GM21619 (cell line): ENCODE measurements around the gene DRGX.

Source experiments
- ATAC-seq: cut with Tn5 transposase; IDR thresholded peaks from one replicate; pipeline ENCODE4 v1.9.1; 2021; ENCODE audit not compliant: unreplicated experiment

The DRGX gene

DNA sequence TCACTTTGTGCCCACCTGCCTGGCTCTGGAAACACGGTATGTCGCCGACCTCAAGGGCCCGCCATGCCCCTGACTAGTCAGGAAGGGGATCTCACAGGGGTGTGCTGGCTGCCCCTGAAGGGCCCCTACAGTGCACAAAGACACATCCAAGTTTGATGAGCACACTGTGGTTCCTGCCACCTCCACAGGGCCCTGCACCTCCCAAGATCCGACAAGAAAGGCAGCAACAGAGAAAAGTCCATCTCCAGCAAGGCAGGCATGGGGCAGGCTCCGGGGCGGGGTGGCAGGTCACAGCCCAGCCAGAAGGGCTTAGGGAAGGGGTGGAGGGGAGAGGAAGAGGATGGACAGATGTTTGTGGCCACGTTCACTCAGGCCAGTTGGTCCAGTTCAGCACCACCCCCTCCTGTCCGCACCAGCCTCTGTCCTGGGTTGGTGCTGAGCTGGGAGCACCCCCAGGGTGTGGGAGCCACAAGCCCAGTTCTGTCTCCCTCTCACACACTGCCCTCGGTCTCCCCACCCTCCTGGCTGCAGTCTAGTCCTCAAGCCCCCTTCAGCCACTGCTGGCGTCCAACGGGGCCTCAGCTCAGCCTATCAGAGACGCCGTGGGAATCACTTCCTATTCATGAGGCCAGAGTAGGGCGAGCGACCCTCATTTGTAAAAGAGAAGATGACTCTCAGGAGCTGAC is 11.5 kb downstream of the DRGX start:
- no peak for ATAC-seq

DNA sequence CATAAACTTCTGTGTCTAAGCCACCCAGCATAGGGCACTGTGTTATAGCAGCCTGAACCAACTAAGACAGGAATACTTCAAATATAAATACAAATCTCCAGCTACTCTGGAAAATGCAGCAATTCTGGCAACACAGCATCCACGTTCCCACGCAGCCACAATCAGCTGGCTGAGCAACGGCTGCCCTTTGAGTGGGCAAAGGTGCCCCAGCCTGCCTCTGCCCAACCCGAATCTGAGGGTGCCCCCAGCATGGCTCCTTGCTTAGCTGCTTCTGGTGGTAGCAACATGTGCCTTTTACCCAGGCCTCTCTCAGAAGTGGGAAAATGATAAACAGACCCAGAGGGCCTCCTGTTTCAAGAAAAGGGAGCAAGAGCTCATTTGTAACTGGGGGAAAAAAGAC is 12.0 kb downstream of the DRGX start:
- no peak for ATAC-seq

DNA sequence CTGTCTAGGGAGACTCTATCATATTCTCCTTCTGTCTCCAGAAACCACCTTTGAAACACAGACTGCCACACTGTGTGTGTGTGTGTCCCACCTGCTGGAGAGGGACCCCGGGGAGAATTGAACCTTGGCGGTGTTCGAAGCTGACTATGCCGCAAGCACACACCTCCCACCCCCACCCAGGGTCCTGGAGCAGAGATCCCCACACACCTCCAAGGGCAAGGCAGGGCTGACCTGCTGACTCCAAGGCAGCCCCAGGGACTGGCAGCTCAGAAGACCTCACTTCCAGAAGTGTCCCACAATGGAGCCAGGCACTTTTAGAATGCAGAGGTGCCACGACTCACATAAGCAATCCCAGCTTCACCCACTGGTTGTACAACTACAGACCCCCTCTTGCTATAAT is 13.1 kb downstream of the DRGX start:
- no peak for ATAC-seq

DNA sequence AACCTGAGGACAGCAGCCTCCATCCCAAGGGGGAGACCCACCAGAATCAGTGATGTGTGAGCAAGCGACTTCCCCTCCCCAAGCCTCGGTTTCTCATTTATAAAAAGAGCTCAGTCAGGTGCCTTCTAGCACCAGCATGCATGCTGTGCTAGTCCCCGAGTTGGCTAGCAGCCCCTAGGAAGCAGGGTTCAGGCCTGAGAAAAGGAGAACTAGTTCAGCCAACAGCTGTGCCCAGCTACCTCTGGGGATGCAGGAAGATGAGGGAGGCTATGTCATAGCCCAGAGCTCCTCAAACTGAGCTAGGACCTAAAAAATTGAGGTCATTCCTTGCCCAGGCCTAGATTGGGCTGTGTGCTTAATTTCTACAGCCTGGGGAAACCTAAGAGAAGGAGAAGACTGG is 13.7 kb downstream of the DRGX start:
- no peak for ATAC-seq

DNA sequence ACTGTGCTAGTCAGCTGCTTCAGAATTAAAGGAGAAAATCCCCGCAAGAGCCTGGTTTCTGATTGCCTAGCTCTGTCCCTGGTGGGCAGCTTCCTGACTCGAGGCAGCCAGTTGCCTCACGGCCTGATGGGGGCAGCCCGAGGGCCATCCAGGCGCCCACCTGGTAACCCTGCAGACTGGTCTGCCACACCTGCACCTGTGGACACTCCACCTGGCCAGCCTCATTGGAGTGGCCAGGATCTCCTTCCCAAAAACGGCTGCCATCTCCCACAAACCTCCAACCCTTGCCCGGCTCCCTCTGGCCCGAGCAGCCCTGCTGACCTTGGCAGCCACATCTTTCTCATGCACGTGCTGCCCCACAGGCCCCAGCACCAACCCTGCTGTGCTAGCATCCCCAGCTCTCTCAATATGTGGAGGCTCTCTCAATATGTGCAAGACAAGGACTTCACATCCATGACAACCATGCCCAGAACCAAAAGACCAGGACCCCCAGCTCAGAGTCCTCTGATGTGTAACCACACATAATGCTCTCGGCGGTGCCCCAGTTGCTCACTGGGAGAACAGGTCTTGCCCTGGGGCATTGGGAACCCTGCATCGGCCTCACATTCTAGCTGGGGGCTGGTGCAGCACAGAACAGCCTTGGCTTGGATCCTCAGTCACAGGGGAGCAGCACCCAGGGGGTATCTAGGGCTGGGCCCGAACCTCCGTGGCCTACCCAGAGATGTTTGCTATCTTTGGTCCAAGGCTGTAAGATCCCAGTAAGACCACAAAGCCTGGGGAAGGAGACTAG is 14.6 kb downstream of the DRGX start:
- no peak for ATAC-seq

DNA sequence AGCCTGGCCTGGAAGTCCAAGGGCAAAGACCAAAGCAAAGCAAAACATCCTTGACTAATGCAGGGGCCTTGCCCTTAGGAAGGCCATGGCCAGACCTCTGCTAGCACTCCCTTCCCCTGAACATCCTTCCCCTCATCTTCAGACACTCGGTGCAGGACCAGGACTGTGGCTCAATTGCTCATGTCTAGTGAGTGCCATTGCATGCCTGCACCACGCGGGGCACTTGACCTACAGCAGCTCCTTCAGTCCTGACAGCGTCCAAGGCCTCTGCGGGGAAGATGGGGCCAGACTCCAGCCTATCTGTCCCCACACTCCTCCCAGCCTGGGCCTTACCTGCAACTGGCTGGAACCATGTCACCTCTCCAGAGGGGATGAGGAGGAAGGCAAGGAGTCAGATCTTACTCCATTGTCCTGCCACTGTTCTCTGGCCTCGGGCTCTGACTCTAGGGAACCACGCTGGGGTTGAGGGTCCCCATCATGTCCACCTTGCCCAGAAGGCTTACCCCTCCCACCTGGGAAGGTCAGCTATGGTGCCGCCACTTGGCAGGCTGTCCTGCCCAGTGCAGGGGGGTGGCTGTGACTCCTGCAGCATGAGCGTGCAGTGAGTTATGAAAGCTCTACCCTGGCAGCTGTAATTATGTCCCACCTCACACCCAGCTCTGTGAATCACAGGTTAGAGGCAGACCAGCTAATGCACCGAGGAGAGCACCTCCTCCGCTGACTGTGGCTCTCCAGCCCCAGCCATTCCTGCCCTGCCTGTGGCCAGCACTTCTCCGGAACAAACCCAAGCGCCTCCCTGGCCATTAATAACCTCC is 16.1 kb downstream of the DRGX start:
- ATAC-seq = no peak

DNA sequence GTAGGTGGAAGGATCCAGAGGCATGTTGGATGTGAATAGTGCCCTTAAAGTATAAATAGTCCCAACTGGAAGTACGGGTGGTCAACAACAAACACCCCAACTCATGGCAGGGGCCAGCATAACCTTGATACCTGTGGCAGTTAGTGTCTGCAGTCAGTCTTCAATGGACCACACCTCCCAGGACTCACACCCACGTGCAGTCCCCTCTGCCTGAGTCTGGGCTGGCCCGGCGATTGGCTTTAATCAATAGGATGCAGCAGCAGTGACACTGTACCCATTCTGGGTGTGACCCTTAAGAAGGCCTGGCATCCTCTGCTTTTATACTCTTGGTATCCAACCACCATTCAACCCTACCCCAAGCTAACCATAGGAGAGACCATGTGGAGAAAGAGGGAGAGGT is 18.6 kb downstream of the DRGX start:
- ATAC-seq = no peak

DNA sequence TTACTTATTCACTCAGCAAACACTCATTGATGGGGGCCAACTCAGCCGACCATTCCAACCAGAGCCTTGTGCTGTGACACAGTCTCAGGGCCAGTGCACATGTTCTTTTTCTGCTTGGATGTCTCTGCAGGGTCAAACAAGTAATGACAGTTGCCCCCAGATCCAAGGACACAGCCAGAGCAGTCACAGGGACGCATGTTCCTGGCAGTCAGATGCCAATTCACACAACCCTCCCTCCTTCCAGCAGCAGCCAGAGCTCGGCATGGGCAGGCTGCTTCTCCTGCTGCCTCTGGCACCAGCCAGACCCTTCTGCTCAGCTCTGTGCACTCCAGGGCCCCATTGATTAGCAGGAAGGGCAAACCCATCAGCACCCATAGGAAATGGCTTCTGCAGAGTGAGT is 20.3 kb downstream of the DRGX start:
- no peak for ATAC-seq

DNA sequence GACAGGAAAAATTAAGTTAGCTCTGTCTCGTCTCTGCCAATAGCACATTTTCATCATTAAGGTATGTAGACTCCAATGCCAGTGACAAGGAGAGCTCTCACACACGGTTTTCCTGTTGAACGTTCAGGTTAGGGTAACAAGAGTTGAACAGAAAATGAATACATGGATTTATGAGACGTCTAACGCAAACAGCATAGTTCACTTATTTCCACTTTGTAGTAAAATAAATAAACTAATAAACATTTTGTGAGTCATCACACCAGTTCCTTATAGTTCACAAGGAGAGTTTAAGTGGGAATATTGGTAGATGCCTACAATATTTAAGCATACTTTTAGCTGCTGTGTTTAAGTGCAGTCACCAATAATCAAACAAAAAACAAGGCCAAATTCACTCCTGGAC is 21.1 kb downstream of the DRGX start:
- no peak for ATAC-seq

DNA sequence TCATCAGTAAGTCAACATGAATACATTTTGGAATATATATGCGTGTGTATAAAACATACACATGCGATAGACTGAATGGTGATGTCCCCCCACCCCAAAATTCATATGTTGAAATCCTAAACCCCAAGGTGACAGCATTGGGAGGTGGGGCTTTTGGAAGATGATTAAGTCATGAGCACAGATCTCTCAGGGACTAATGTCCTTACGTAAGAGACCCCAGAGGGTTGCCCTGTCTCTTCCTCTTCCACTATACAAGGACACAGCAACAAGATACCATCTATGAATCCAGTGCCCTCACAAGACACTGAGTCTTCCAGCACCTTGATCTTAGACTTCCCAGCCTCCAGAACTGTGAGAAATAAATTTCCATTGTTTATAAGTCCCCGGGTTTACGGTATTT is 22.5 kb downstream of the DRGX start:
- ATAC-seq = no peak

DNA sequence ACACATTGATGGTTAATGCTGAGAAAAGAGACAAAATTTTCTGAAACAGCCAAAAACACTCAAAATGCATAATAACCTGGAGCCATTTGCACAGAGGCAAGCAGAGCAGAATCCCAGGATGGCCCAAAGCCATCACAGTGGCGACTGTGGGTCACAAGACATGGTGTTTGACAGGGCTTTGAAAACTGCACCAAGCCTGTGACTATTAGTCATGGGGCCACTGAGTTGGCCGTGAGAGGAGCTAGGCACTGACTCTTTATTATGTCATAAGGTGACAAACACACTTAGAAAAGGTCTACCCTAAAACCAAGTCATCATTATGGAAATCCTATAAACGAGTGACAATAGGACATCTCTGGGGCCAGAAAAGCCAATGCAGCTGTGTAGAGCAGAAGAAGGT is 23.9 kb downstream of the DRGX start:
- ATAC-seq = no peak

DNA sequence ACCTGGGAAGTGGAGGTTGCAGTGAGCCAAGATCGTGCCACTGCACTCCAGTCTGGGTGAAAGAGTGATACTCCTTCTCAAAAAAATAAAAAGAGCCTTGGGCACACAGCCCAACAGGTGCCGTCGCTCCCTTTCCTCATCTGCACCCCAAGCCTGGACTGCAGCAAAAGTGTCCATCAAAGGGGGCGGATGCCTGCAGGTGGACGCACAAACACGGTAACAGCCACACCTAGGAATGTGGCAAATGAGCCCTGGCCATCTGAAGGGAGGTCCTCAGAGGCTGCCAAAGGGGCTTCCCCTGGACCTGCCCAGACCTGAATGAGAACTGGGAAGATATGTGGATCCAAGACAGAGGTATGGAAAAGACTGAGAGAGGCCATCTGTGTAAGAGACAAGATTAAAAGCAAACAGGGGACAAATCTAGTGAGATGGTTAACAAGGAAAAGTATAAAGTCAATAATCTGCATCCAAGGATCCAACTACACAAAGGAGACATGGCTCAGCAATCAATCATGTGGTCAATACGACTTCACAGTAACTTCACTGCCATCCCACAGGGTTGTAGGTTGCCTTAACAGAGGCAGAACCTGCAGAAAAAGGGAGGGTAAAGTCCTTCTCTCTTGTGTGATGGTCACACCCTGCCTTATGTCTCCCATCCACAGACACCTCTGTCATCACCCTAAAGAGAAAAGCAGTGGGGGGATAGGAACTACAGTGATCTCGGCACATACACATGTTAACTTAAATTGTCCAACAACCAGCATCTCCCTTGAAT is 25.4 kb downstream of the DRGX start:
- ATAC-seq = no peak

DNA sequence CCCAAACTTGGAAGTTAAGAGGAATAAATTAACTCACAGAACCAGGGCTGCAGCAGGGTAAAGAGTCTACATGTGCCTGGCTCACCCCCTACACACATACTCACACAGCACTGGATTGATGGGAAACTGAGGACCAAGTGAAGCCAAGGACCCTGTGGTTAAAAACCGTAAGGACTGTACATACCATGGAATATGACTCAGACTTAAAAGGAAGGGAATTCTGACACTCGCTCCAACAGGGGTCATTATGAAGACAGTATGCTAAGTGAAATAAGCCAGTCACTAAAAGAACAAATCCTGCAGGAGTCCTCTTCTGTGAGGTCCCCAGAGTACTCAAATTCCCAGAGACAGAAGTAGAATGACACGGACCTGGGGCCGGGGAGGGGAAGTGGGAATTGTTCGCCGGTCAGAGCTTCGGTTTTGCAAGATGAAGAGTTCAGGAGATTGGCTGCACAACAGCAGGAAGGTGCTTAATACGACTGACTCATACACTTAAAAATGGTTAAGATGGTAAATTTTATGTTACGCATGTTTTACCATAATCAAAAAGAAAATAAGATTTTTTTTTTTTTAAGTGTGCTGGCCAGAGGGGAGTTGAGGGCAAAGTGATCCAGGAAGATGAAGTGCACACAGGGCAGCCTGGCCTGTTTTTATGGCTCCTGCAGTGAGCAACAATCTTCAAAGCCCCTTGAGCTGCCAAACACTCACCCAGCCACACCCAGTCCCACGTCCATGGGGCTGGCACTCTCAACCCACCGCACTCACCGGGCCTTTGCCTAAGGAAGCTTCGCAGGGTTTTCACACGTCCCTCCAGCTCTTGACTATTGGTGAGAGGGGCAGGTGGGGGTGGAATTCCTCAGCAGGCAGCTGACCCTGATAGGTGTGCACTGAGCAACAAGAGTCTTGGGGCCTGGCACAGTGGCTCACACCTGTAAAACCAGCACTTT is 26.4 kb downstream of the DRGX start:
- ATAC-seq = no peak

DNA sequence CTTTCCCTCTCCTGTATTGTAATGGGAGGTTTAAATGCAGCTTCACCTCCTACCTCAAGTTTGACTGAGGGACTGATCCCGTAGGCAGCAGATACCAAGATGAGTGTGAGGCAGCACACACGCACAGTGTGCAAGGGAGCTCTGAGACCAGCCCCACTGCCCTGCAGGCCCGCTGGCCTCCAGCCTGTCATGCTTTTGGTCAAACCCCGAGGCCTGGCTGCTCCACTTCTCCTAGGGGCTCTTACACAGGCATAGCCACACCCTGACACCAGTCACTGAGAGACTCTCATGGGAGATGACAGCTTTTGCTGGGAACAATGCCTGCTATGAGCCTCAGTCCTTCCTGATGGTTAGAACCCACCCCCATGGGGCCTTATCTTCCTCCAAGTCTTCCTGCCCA is 27.6 kb downstream of the DRGX start:
- no peak for ATAC-seq

DNA sequence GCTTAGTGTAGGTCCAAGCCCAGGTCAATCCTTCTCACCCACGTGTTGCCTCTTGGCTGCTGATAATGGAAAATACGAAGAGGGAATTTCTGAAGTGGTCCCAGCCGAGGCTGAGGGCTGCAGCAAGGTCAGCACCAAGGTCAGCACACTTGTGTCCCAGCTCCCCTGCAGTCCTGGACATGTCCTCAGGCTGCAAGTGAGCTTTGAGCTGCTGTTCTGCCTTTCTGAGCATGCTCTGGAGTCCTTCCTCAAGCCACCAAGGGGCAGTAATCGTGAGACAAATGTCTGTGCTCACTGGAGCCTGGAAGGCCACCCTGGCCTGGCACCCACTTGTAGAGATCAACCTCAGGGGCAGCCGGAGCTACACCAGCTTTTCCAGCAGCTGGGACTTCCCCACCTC is 28.3 kb downstream of the DRGX start:
- ATAC-seq = no peak

DNA sequence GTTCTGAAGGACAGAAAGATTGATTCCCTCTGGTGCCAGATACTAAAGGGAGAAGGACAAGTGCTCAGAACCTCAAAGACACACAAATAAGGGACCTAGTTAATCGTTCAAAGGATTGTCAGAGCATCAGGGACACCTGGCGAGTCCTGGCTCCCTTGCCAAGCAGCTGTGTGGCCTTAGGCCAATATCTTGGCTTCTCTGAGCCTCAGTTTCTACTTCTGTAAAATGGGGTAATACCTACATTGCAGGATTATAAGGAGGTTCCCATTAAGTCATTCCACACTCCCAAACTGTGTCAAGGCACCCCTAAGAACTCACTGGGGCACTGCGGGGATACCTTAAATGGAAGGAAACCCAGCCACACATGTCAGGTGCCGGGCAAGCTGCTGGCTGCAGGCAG is 29.4 kb downstream of the DRGX start:
- ATAC-seq = no peak

DNA sequence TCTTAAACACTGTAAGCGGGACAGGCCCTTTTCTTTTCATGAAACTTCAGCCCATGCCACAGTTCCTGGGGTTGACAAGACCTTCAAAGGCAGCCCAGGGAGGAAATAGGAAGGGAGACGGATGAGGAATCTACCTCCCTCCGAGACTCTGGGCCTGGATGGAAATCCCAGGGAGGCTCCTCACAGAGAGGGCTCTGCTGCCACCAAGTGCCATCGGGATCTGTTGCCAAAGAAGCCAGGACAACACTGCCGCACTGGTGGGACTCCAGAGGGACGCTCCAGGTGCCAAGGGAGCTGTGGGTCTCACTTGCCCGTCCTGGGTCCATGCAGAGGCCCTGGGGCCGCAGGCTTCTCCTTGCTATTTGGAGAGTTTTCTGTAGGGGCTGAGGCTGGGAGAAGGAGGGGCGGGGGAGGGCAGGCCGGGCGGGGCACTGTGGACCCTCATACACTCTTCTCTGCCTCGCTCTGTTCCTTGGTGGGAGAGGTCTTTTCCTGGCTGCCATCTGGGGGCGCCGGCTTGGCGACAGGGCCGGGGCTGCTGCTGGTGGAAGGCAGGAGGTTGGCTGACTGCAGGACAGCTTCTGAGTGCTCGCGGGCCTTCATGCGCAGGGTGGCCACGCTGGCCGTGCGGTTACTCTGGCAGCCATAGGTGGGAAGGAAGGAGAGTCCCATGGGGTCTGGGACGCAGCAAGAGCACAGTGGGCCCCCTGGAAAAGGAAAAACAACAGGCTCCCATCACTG is 30.0 kb downstream of the DRGX start:
- no peak for ATAC-seq

DNA sequence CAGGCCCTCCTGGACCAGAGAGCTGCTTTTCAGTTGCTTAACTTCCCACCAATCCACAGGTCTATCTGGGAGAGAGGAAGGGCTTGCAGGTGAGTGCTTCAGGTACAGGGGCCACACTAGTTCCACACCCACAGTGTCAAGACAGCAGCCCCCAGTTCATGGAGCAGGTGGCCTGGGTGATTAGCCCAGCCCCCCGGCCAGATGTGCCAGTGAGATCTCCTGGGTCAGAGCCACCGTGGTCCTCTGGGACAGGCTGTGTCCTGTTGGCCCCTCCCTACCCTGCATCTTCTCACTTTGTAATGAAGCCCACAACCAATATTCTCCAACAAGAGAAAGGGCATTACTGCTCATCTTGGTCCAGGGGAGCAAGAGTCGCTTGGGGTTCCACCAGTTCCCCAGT is 30.6 kb downstream of the DRGX start:
- ATAC-seq = no peak

DNA sequence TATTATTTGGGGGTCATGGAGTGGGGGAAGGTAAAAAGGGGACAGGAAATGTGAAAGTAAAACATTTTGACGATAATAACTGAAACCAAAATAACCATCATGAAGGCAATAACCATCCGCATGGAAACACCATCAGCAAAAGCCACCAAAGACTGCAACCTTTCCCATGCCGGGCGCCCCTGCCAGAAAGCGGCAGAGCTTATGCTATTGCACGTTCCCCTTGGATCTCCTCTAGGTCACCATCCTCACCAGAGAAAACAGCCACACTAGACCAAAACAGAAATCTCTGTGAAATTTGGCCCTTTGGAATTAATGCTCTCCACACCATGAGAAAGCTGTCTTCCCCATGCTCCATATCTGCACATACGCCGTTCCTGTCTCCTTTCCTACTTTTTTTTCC is 31.1 kb downstream of the DRGX start:
- no peak for ATAC-seq
